Trophoblast cell (in vitro differentiated cells and primary cell): ENCODE data around the gene PHETA1.

Experiments
- DNase-seq, 2 donors: peaks; one replicate each; pipeline ENCODE4 v3.0.0-alpha.2; 2016
- H2AFZ ChIP-seq: 2 replicates; pipeline ENCODE4 v1.6.1; 2013; ENCODE audit warnings: low read length, moderate library complexity, mild to moderate bottlenecking; ENCODE audit not compliant: insufficient read depth, poor library complexity
- H2AK5ac ChIP-seq: 2 replicates; pipeline ENCODE4 v1.6.1; 2013; ENCODE audit warnings: mild to moderate bottlenecking, low read length
- H2BK120ac ChIP-seq: 2 replicates; pipeline ENCODE4 v1.6.1; 2013; ENCODE audit warnings: low read length, mild to moderate bottlenecking, moderate library complexity; ENCODE audit not compliant: insufficient read depth, poor library complexity
- H2BK12ac ChIP-seq: 2 replicates; pipeline ENCODE4 v1.6.1; 2013; ENCODE audit warnings: mild to moderate bottlenecking, low read length, moderate library complexity
- H2BK5ac ChIP-seq: 2 replicates; pipeline ENCODE4 v1.6.1; 2013; ENCODE audit warnings: low read length, low read depth, moderate library complexity, mild to moderate bottlenecking; ENCODE audit not compliant: poor library complexity
- H3K14ac ChIP-seq: 2 replicates; pipeline ENCODE4 v1.6.1; 2013; ENCODE audit warnings: mild to moderate bottlenecking, low read length
- H3K18ac ChIP-seq: 2 replicates; pipeline ENCODE4 v1.6.1; 2013; ENCODE audit warnings: mild to moderate bottlenecking, low read length
- H3K23ac ChIP-seq: 2 replicates; pipeline ENCODE4 v1.6.1; 2013; ENCODE audit warnings: low read length
- H3K27ac ChIP-seq: 2 replicates; pipeline ENCODE4 v1.5.1; 2013; ENCODE audit warnings: low read depth, mild to moderate bottlenecking, inconsistent platforms, low read length, moderate library complexity
- H3K27me3 ChIP-seq: 2 replicates; pipeline ENCODE4 v1.6.1; 2013; ENCODE audit warnings: inconsistent platforms, mild to moderate bottlenecking, low read length, moderate library complexity; ENCODE audit not compliant: insufficient read depth
- H3K36me3 ChIP-seq, 2 experiments: 1 replicate in 1 of 2; 2 replicates in 1 of 2; pipeline ENCODE4 v1.6.1; 2013; ENCODE audit warnings: low read length in 2 of 2, mild to moderate bottlenecking in 2 of 2, moderate library complexity in 1 of 2; ENCODE audit not compliant: insufficient read depth in 2 of 2, control insufficient read depth in 1 of 2
- H3K4ac ChIP-seq: 2 replicates; pipeline ENCODE4 v1.6.1; 2013; ENCODE audit warnings: low read depth, mild to moderate bottlenecking, low read length, moderate library complexity
- H3K4me1 ChIP-seq, 2 experiments: 1 replicate in 1 of 2; 2 replicates in 1 of 2; pipeline ENCODE4 v1.6.1; 2013; ENCODE audit warnings: low read length in 2 of 2, mild to moderate bottlenecking in 2 of 2, moderate library complexity in 1 of 2; ENCODE audit not compliant: insufficient read depth in 2 of 2, control insufficient read depth in 1 of 2
- H3K4me2 ChIP-seq: 2 replicates; pipeline ENCODE4 v1.6.1; 2013; ENCODE audit warnings: inconsistent platforms, mild to moderate bottlenecking, low read length, moderate library complexity
- H3K4me3 ChIP-seq: 2 replicates; pipeline ENCODE4 v1.5.1; 2013; ENCODE audit warnings: mild to moderate bottlenecking, low read depth, low read length, inconsistent platforms
- H3K79me1 ChIP-seq: one replicate; pipeline ENCODE4 v1.6.1; 2013; ENCODE audit warnings: low read length
- H3K79me2 ChIP-seq: 2 replicates; pipeline ENCODE4 v1.6.1; 2013; ENCODE audit warnings: low read length, mild to moderate bottlenecking; ENCODE audit not compliant: control insufficient read depth, insufficient read depth, poor library complexity
- H3K9ac ChIP-seq: 2 replicates; pipeline ENCODE4 v1.6.1; 2013; ENCODE audit warnings: mild to moderate bottlenecking, low read length
- H3K9me3 ChIP-seq: 2 replicates; pipeline ENCODE4 v1.6.1; 2013; ENCODE audit warnings: low read depth, mild to moderate bottlenecking, control low read depth, inconsistent platforms, low read length; ENCODE audit not compliant: insufficient read depth
- H4K12ac ChIP-seq: 2 replicates; pipeline ENCODE4 v1.6.1; 2013; ENCODE audit warnings: low read depth, mild to moderate bottlenecking, low read length, moderate library complexity
- H4K8ac ChIP-seq: 2 replicates; pipeline ENCODE4 v1.6.1; 2013; ENCODE audit warnings: low read depth, mild to moderate bottlenecking, low read length, moderate library complexity
- H4K91ac ChIP-seq: one replicate; pipeline ENCODE4 v1.6.1; 2013; ENCODE audit warnings: low read depth, mild to moderate bottlenecking, low read length, moderate library complexity
- WGBS: extraction: QIAGEN DNeasy Blood & Tissue Kit; methylation state at CpG from one replicate; pipeline ENCODE4 v1.1.7; 2013; ENCODE audit warnings: missing lambda C conversion rate; ENCODE audit not compliant: insufficient read length, insufficient coverage; ENCODE audit errors: extremely low coverage; 5-methylcytosine and 5-hydroxymethylcytosine counted together

The PHETA1 gene

GRCh38 chr12:111369496-111370220 is 763 bp upstream of the PHETA1 start:
- Histone ChIP-seq H3K23ac (no peak overlapping the region), H2AFZ (no peak overlapping the region), H4K12ac (no peak overlapping the region), H2BK12ac (no peak overlapping the region), H3K79me1 (peaks cover 8% of the 10 kb centered on the region), H3K27me3 (no peaks in the 10 kb centered on the region), H3K36me3 (peaks cover 5 to 13% of the 10 kb centered on the region in 2 experiments), H3K18ac (no peak overlapping the region), H3K4ac (no peak overlapping the region), H3K9ac (no peak overlapping the region), H3K79me2 (peaks cover 7% of the 10 kb centered on the region), H2BK5ac (no peak overlapping the region), H4K8ac (peak overlapping the region; percentile 78), H4K91ac (no peak overlapping the region), H3K4me1 (peaks cover 14 to 16% of the 10 kb centered on the region in 2 experiments), H3K27ac (no peak overlapping the region), H3K4me3 (no peak overlapping the region), H2BK120ac (no peak overlapping the region), H3K14ac (no peak overlapping the region), H2AK5ac (no peak overlapping the region), H3K9me3 (peaks cover 1% of the 10 kb centered on the region), H3K4me2 (peak overlapping the region; percentile 54)
- DNase-seq, result peak in 1 of 2 donors; percentile 9
- no CpG with 5 or more reads among the region's 13 CpGs for WGBS

GRCh38 chr12:111368291-111368787 is 556 bp downstream of the PHETA1 start:
- Histone ChIP-seq H3K4me3 (peak overlapping the region; percentile 94), H3K79me1 (peaks cover 8% of the 10 kb centered on the region), H3K4ac (peak overlapping the region; percentile 43), H3K18ac (peak overlapping the region; percentile 81), H2BK5ac (peak overlapping the region; percentile 11), H3K9ac (peak overlapping the region; percentile 74), H2BK120ac (peak overlapping the region; percentile 59), H3K4me1 (peaks cover 19 to 22% of the 10 kb centered on the region in 2 experiments), H4K8ac (peak overlapping the region; percentile 78), H3K79me2 (peaks cover 7% of the 10 kb centered on the region), H2AK5ac (peak overlapping the region; percentile 63), H2BK12ac (peak overlapping the region; percentile 35), H3K23ac (no peak overlapping the region), H4K12ac (peak overlapping the region; percentile 43), H3K27me3 (no peaks in the 10 kb centered on the region), H3K36me3 (peaks cover 5 to 13% of the 10 kb centered on the region in 2 experiments), H4K91ac (peak overlapping the region; percentile 62), H3K9me3 (peaks cover 1% of the 10 kb centered on the region), H3K14ac (peak overlapping the region; percentile 80), H3K27ac (no peak overlapping the region), H3K4me2 (peak overlapping the region; percentile 96), H2AFZ (peak overlapping the region; percentile 90)
- WGBS, result no CpG with 5 or more reads among the region's 18 CpGs
- DNase-seq, result peak in 1 of 2 donors; percentile 6

DNA sequence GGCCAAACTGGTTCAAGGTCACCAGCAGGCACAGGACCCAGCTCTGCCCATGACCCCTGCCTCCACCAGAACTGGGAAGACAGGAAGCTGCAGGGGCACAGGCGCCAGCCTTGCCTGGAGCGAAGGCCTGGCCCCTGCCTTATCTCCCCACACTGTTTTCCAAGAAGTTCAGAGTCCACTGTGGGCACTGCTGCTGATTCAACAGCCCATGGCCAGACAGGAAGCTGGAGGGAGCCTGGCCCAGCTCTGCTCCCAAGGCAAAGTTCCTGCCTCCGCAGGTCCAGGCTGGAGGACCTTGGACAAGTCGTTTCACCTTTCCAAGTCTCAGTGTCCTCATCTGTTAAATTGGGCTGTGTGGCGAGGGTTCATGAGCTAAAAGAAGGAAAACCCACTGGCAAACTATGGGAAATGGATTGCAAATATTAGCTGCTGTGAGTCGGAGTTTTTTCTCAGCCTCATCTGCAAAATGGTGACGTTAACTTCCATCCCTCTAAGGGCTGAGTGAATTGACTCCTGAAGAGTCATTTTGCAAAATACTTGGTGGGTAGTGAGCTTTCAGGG is 1.2 kb downstream of the PHETA1 start:
- Histone ChIP-seq H4K91ac (no peak overlapping the region), H2AFZ (no peak overlapping the region), H3K9me3 (peaks cover 1% of the 10 kb centered on the region), H3K4me2 (peak overlapping the region; percentile 96), H2AK5ac (no peak overlapping the region), H2BK120ac (no peak overlapping the region), H3K9ac (no peak overlapping the region), H3K36me3 (peaks cover 10 to 18% of the 10 kb centered on the region in 2 experiments), H3K14ac (no peak overlapping the region), H2BK5ac (no peak overlapping the region), H2BK12ac (no peak overlapping the region), H3K79me2 (peaks cover 10% of the 10 kb centered on the region), H3K79me1 (peaks cover 12% of the 10 kb centered on the region), H4K8ac (no peak overlapping the region), H3K27me3 (no peaks in the 10 kb centered on the region), H3K4ac (no peak overlapping the region), H3K4me3 (no peak overlapping the region), H3K4me1 (peaks cover 24 to 27% of the 10 kb centered on the region in 2 experiments), H3K27ac (no peak overlapping the region), H4K12ac (no peak overlapping the region), H3K23ac (no peak overlapping the region), H3K18ac (no peak overlapping the region)
- WGBS, result no CpG with 5 or more reads among the region's 7 CpGs
- peak in 1 of 2 donors; percentile 7 for DNase-seq

DNA sequence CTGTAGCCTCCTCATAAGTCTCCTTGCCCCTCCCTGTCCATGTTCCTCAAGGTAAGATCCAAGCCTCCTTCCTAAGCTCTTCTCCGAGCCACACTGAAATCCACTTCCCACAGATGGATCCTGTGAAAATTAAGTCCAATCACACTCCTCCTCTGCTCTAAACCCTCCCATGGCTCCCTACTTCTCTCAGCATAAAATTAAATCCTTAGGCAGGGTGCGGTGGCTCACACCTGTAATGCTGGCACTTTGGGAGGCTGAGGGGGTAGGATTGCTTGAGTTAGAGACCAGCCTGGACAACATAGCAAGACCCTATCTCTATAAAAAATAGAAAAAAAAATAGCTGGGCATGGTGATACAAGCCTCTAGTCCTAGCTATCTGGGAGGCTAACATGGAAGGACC is 2.3 kb downstream of the PHETA1 start:
- Histone ChIP-seq H3K36me3 (peaks cover 15 to 25% of the 10 kb centered on the region in 2 experiments), H3K4me2 (no peak overlapping the region), H2BK5ac (no peak overlapping the region), H3K9ac (no peak overlapping the region), H3K27ac (no peak overlapping the region), H3K18ac (no peak overlapping the region), H3K14ac (no peak overlapping the region), H4K91ac (no peak overlapping the region), H3K79me1 (peaks cover 15% of the 10 kb centered on the region), H3K4me1 (peaks cover 34 to 36% of the 10 kb centered on the region in 2 experiments), H3K4me3 (no peak overlapping the region), H2BK12ac (no peak overlapping the region), H2BK120ac (no peak overlapping the region), H2AFZ (no peak overlapping the region), H3K23ac (no peak overlapping the region), H3K79me2 (peaks cover 10% of the 10 kb centered on the region), H3K4ac (no peak overlapping the region), H3K9me3 (peaks cover 1% of the 10 kb centered on the region), H4K8ac (no peak overlapping the region), H3K27me3 (no peaks in the 10 kb centered on the region), H4K12ac (no peak overlapping the region), H2AK5ac (no peak overlapping the region)
- WGBS, result no CpG with 5 or more reads among the region's 2 CpGs
- no peak for DNase-seq
